DND-41 (cell line): ENCODE measurements around the gene TMEM114.

Source experiments
- ATAC-seq: fragments of 200-7000 bp; cut with Tn5 transposase; 3 replicates; pipeline ENCODE4 v1.9.1; 2021; ENCODE audit warnings: low read depth; ENCODE audit not compliant: insufficient read depth
- DNase-seq: peaks from one replicate; pipeline ENCODE4 v3.0.0-alpha.2; 2020
- H2AFZ ChIP-seq: 2 replicates; pipeline ENCODE4 v1.6.0; 2012; ENCODE audit warnings: low read depth, low read length
- H3K27ac ChIP-seq: 2 replicates; pipeline ENCODE4 v1.5.1; 2012; ENCODE audit warnings: low read length, inconsistent platforms
- H3K27me3 ChIP-seq: fragments of 200-600 bp; sonication (generic); 2 replicates; pipeline ENCODE4 v1.6.0; 2012; ENCODE audit warnings: low read length, mild to moderate bottlenecking, inconsistent platforms; ENCODE audit not compliant: insufficient read depth, poor library complexity
- H3K36me3 ChIP-seq: 2 replicates; pipeline ENCODE4 v1.5.1; 2012; ENCODE audit warnings: low read length, inconsistent platforms; ENCODE audit not compliant: insufficient read depth
- H3K4me1 ChIP-seq: 2 replicates; pipeline ENCODE4 v1.5.1; 2012; ENCODE audit warnings: mild to moderate bottlenecking, low read length; ENCODE audit not compliant: insufficient read depth
- H3K4me2 ChIP-seq: 2 replicates; pipeline ENCODE4 v1.6.0; 2012; ENCODE audit warnings: mild to moderate bottlenecking, moderate library complexity, low read length, inconsistent platforms; ENCODE audit not compliant: insufficient read depth
- H3K4me3 ChIP-seq, 2 experiments: fragments of 200-600 bp in 1 of 2; shearing (Covaris generic) in 1 of 2; 2 replicates each; pipeline ENCODE4 v1.5.1; 2012 to 2016; ENCODE audit warnings: inconsistent platforms in 2 of 2, low read length in 2 of 2, mild to moderate bottlenecking in 2 of 2, low read depth in 1 of 2, moderate library complexity in 1 of 2
- H3K79me2 ChIP-seq: 2 replicates; pipeline ENCODE4 v1.6.0; 2012; ENCODE audit warnings: low read length, inconsistent platforms; ENCODE audit not compliant: insufficient read depth
- H3K9ac ChIP-seq: 2 replicates; pipeline ENCODE4 v1.6.0; 2012; ENCODE audit warnings: low read depth, mild to moderate bottlenecking, inconsistent platforms, low read length, moderate library complexity
- H3K9me3 ChIP-seq: 2 replicates; pipeline ENCODE4 v1.5.1; 2012; ENCODE audit warnings: low read length, moderate library complexity, mild to moderate bottlenecking, inconsistent platforms; ENCODE audit not compliant: insufficient read depth, severe bottlenecking
- H4K20me1 ChIP-seq: 2 replicates; pipeline ENCODE4 v1.6.0; 2012; ENCODE audit warnings: low read length; ENCODE audit not compliant: insufficient read depth
- CTCF ChIP-seq: IDR thresholded peaks from 2 replicates; pipeline ENCODE4 v1.5.1; 2012; ENCODE audit warnings: borderline replicate concordance, low read length, moderate library complexity, mild to moderate bottlenecking; ENCODE audit not compliant: poor library complexity, severe bottlenecking; ENCODE audit errors: extremely low read depth
- EZH2 ChIP-seq: IDR thresholded peaks from 3 replicates; pipeline ENCODE4 v1.6.1; 2012; ENCODE audit warnings: borderline replicate concordance, low read depth, mild to moderate bottlenecking, moderate library complexity, low read length, inconsistent platforms; ENCODE audit not compliant: severe bottlenecking

Gene TMEM114

GRCh38 chr16:8577678-8578304, 12.5 kb downstream of the TMEM114 start:
- H4K20me1 ChIP-seq, result no peaks in the 10 kb centered on the region
- no peaks in the 10 kb centered on the region for H3K27me3 ChIP-seq
- TF ChIP-seq EZH2 (no peak), CTCF (no peak)

GRCh38 chr16:8576141-8577004, 13.9 kb downstream of the TMEM114 start:
- no peak overlapping the region for H3K9ac ChIP-seq
- no peak overlapping the region for H3K4me2 ChIP-seq
- no peaks in the 10 kb centered on the region for H3K9me3 ChIP-seq
- no peak overlapping the region for H2AFZ ChIP-seq
- DNase-seq, result no peak
- ATAC-seq, result no peak
- H4K20me1 ChIP-seq, result no peaks in the 10 kb centered on the region
- H3K36me3 ChIP-seq, result no peaks in the 10 kb centered on the region
- no peaks in the 10 kb centered on the region for H3K27me3 ChIP-seq
- no peaks in the 10 kb centered on the region for H3K79me2 ChIP-seq
- TF ChIP-seq CTCF (no peak), EZH2 (no peak)
- no peak overlapping the region for H3K4me3 ChIP-seq
- H3K27ac ChIP-seq, result no peak overlapping the region
- H3K4me1 ChIP-seq, result peaks cover 5% of the 10 kb centered on the region; the same call in 1 of the 2 replicates

More at GRCh38 chr16:8577678-8578304, 12.5 kb downstream of the TMEM114 start:
- Histone ChIP-seq H2AFZ (no peak overlapping the region), H3K4me1 (peaks cover 9% of the 10 kb centered on the region; the same call in 1 of the 2 replicates), H3K27ac (no peak overlapping the region), H3K9ac (no peak overlapping the region), H3K4me2 (no peak overlapping the region), H3K36me3 (no peaks in the 10 kb centered on the region), H3K79me2 (no peaks in the 10 kb centered on the region), H3K9me3 (no peaks in the 10 kb centered on the region), H3K4me3 (no peak overlapping the region)
- no peak for ATAC-seq
- no peak for DNase-seq

GRCh38 chr16:8575399-8575798, 14.9 kb downstream of the TMEM114 start:
- Histone ChIP-seq H3K4me1 (peaks cover 5% of the 10 kb centered on the region; the same call in 1 of the 2 replicates), H3K27me3 (no peaks in the 10 kb centered on the region), H3K4me3 (no peak overlapping the region), H3K36me3 (no peaks in the 10 kb centered on the region), H3K9me3 (no peaks in the 10 kb centered on the region), H3K27ac (no peak overlapping the region), H3K79me2 (no peaks in the 10 kb centered on the region), H3K9ac (no peak overlapping the region), H4K20me1 (no peaks in the 10 kb centered on the region), H2AFZ (no peak overlapping the region), H3K4me2 (no peak overlapping the region)
- ATAC-seq, result no peak
- TF ChIP-seq EZH2 (no peak), CTCF (no peak)
- no peak for DNase-seq
